Hepatocyte (in vitro differentiated cells): ENCODE results near the gene ERP29.

ENCODE experiments used
- EZH2 ChIP-seq: fragments of 200-600 bp; sonication (generic); IDR thresholded peaks from 2 replicates; pipeline ENCODE4 v1.6.1; 2016; ENCODE audit warnings: antibody characterized with exemption, mild to moderate bottlenecking, borderline replicate concordance
- EZH2phosphoT487 ChIP-seq: fragments of 200-600 bp; sonication (generic); IDR thresholded peaks from one replicate; pipeline ENCODE4 v1.6.1; 2018; ENCODE audit warnings: antibody characterized with exemption, mild to moderate bottlenecking, low read depth, moderate library complexity; ENCODE audit not compliant: unreplicated experiment, severe bottlenecking
- TF ChIP-seq, protein P1 (sequence below): fragments of 200-600 bp; sonication (generic); IDR thresholded peaks from 2 replicates; pipeline ENCODE4 v1.5.1; 2016; ENCODE audit warnings: antibody characterized with exemption, mild to moderate bottlenecking; ENCODE audit not compliant: poor library complexity

DNA sequence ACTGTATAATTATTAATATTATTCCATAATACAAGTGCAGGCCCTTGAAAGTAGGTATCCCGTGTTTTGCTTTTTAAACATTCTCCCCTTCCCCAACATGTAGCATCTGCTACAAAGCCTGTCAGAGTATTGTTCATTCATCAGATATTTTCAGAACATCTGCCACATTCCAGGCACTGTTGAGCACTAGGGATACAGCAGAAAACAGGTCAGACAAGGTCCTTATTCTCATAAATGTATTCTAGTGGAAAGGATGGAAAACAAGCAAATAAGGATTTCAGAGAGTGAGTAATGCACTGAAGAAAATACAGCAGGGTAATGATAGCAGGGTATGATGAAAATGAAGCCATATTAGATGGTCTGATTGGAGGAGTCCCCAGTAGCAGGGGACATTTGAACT, 3.8 kb downstream of the ERP29 start:
- TF ChIP-seq, protein P1, sequence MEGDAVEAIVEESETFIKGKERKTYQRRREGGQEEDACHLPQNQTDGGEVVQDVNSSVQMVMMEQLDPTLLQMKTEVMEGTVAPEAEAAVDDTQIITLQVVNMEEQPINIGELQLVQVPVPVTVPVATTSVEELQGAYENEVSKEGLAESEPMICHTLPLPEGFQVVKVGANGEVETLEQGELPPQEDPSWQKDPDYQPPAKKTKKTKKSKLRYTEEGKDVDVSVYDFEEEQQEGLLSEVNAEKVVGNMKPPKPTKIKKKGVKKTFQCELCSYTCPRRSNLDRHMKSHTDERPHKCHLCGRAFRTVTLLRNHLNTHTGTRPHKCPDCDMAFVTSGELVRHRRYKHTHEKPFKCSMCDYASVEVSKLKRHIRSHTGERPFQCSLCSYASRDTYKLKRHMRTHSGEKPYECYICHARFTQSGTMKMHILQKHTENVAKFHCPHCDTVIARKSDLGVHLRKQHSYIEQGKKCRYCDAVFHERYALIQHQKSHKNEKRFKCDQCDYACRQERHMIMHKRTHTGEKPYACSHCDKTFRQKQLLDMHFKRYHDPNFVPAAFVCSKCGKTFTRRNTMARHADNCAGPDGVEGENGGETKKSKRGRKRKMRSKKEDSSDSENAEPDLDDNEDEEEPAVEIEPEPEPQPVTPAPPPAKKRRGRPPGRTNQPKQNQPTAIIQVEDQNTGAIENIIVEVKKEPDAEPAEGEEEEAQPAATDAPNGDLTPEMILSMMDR = no peak
- TF ChIP-seq EZH2 (no peak), EZH2phosphoT487 (no peak)
